Measurements from ENCODE around the gene ABHD16B.

GRCh38 chr20:63868264-63868663 lies 7.0 kb downstream of the ABHD16B start:
- no peak for TF ChIP-seq CTCF (IDR thresholded peaks at IDR 0.05; ENCODE audit: low read depth, low read length)
- no peak for TF ChIP-seq EZH2phosphoT487 (IDR thresholded peaks at IDR 0.05; ENCODE audit: low read depth)
